Measurements from ENCODE around the gene FBXL13.

The FBXL13 gene

DNA sequence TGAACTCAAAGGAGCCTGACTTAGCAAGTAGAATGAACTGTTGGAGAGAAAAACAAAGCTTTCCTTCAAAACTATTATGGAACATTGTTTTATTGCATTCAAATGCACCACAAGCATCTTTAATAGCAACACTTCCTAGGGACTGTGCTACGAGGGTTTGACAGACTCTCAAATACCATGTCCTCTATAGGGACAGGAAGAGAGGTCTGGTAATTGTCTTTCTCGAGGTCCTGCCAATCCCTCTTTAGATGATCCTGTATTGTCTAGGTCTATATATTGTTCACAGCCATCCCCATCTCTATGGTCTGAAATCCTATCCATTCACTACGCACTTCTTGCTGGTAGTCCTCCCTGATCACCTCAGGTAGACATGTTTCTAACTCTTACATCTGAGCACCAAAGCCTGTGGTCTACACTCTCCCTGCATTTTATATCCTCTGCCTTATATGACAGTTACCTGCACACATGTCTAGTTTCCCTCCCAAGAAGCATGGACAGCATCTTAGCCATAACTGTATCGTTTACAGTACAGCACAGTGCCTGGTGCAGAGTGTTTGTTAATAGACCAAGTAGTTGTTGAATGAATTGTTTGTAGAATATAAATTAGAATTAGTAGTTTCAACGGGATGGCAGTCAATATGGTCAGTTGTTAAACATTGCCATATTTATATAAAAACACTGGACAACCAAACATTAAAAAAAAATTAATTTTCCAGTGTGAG lies 183.5 kb downstream of the FBXL13 start:
- H3K27me3 ChIP-seq (replicated peaks), result no peaks in the 10 kb centered on the region
- no peak overlapping the region for H3K4me3 ChIP-seq (ENCODE audit: low read depth, low read length)
- TF ChIP-seq, protein P1, sequence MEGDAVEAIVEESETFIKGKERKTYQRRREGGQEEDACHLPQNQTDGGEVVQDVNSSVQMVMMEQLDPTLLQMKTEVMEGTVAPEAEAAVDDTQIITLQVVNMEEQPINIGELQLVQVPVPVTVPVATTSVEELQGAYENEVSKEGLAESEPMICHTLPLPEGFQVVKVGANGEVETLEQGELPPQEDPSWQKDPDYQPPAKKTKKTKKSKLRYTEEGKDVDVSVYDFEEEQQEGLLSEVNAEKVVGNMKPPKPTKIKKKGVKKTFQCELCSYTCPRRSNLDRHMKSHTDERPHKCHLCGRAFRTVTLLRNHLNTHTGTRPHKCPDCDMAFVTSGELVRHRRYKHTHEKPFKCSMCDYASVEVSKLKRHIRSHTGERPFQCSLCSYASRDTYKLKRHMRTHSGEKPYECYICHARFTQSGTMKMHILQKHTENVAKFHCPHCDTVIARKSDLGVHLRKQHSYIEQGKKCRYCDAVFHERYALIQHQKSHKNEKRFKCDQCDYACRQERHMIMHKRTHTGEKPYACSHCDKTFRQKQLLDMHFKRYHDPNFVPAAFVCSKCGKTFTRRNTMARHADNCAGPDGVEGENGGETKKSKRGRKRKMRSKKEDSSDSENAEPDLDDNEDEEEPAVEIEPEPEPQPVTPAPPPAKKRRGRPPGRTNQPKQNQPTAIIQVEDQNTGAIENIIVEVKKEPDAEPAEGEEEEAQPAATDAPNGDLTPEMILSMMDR (IDR thresholded peaks at IDR 0.05; ENCODE audit: low read depth, low read length, missing control alignments), result no peak
- peak overlapping the region; percentile 97 for H3K27ac ChIP-seq
- H3K36me3 ChIP-seq (replicated peaks), result no peaks in the 10 kb centered on the region
- in situ Hi-C loops (cut with HindIII; ENCODE audit: low pct_ligation_motif_present, low sequenced_read_pairs), result no loop called here
- DNase-seq, result no peak

DNA sequence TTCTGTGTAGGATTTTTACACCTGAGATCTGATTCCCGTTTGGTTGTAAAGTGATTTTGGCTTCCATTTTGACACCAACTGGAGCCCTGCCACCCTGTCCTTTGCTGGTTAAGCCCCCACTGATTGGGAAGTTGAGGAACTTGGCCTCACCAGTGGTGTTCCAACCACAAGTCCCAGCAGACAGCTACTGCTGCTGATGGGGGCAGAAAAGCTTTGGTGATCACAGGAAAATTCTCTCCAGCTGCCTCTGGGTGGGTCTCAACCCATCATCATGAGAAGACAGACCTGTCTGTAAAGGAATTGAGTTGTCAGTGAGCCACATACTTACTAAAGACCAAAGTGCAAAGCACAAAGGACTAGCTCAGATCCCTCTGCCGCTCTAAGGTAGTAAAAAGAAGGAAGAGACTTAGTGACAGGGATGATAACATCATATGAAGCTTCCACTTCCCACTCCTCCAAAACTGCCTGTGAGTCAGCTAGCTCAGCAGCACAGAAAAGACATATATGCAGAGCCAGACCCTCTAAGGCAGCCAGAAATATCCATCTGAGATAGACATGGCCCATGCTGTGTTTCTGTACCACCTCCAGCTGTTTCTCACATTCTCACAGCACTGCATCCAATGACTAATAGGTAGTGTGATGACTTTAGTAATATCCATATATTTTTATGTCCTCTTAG lies 184.2 kb downstream of the FBXL13 start:
- DNase-seq, result peak; percentile 96
- Histone ChIP-seq H3K27me3 (replicated peaks) (no peaks in the 10 kb centered on the region), H3K4me3 (ENCODE audit: low read depth, low read length) (no peak overlapping the region), H3K27ac (peak overlapping the region; percentile 97), H3K36me3 (replicated peaks) (no peaks in the 10 kb centered on the region)
- in situ Hi-C loops (cut with HindIII; ENCODE audit: low pct_ligation_motif_present, low sequenced_read_pairs), result no loop called here
- TF ChIP-seq, protein P1 (IDR thresholded peaks at IDR 0.05; ENCODE audit: low read depth, low read length, missing control alignments), result no peak

DNA sequence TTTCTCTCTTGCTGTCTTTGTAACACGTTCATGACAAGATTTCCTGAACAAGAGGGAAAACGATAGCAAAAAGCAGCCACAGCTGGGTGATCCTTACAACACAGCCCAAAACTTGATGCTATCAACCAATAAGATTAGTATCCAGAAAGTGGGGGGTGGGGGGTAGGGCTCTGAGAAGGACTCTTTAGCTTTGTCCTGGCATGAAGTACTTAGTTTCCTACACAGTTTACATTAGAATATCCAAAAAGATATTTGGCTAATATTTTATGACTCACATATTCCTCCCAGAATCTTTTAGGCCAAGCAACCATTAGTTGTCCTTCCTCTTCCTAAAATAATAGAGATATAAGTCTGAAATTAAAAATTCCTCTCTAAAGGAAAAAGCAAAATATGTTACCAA lies 184.7 kb downstream of the FBXL13 start:
- Histone ChIP-seq H3K27ac (peak overlapping the region; percentile 97), H3K36me3 (replicated peaks) (no peaks in the 10 kb centered on the region), H3K27me3 (replicated peaks) (no peaks in the 10 kb centered on the region), H3K4me3 (ENCODE audit: low read depth, low read length) (no peak overlapping the region)
- TF ChIP-seq, protein P1 (IDR thresholded peaks at IDR 0.05; ENCODE audit: low read depth, low read length, missing control alignments), result no peak
- in situ Hi-C loops (cut with HindIII; ENCODE audit: low pct_ligation_motif_present, low sequenced_read_pairs), result no loop called here
- DNase-seq, result no peak

DNA sequence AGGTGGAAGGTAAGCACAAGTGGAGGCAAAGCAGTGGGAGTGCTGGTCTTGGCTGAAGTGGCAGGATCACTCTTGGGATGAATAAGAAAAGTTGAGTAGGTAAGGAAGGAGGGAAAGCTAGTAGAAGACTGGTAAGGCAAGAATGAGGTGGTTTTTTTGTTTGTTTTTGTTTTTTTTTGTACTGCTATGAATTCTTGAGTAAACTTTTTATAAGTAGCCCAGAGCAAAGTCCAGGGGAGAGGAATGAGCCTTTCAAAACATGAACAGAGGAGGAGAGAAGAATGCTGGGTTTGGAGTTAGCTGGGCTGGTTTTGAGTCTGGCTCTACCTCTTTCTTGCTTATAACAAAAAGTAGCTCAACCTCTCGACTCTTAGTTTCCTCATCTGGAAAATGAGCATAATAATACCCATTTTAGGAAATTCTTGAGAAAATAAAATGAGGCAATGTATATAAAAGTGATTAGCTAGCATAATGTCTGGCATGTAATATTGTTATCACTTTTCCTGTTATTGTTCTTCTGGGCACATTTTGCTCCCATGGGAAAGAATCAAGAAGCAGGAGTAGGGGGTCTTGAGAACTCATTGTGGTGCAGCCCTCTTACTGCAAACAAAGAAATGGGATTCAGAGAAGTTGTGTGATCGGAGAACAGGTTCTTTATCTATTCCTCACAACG lies 185.9 kb downstream of the FBXL13 start:
- no peak overlapping the region for H3K27ac ChIP-seq
- H3K4me3 ChIP-seq (ENCODE audit: low read depth, low read length), result no peak overlapping the region
- no peaks in the 10 kb centered on the region for H3K36me3 ChIP-seq (replicated peaks)
- in situ Hi-C loops (cut with HindIII; ENCODE audit: low pct_ligation_motif_present, low sequenced_read_pairs), result no loop called here
- TF ChIP-seq, protein P1 (IDR thresholded peaks at IDR 0.05; ENCODE audit: low read depth, low read length, missing control alignments), result no peak
- no peak for DNase-seq
- no peaks in the 10 kb centered on the region for H3K27me3 ChIP-seq (replicated peaks)

DNA sequence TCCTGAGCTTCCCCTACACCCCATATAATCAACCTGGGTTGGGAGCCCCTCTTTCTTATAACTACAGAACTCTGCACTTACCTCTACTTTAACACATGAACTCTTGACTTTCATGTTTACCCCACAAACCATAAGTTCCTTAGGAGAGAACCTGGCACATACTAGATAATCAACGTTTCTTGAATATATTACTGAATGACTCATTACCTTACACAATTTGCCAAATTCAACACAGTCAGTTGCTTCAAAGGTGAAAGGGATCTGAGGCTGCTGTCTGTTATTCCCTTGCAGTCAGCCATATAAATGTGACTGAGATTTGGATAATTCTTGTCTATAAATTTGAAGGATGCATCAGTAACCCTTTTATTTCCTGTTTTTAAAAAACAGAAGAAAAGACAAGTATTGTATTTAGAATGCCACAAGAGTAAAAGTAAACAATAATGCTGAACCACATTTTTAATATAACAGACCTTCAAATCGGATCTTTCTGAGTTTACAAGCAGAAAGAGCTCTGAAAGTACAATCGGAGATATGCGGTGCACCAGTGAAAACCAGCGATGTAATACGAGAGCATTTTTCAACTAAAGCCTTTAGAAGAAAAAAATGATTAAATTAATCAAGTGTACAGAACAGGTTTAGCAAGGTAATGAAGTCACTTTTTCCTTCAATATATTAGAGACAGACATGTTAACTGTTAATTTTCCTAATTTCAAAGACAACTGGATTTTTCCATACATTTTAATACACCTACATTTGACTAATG lies 191.3 kb downstream of the FBXL13 start:
- no peak overlapping the region for H3K4me3 ChIP-seq (ENCODE audit: low read depth, low read length)
- no peaks in the 10 kb centered on the region for H3K27me3 ChIP-seq (replicated peaks)
- DNase-seq, result no peak
- in situ Hi-C loops (cut with HindIII; ENCODE audit: low pct_ligation_motif_present, low sequenced_read_pairs), result no loop called here
- no peaks in the 10 kb centered on the region for H3K36me3 ChIP-seq (replicated peaks)
- TF ChIP-seq, protein P1 (IDR thresholded peaks at IDR 0.05; ENCODE audit: low read depth, low read length, missing control alignments), result no peak
- H3K27ac ChIP-seq, result no peak overlapping the region

Data from brain microvascular endothelial cell (primary cell).